SK-N-SH (cell line): Measurements from ENCODE around the gene STON2. TPM values are rescaled to one million over a fixed set of nuclear protein-coding genes. Genes with fewer than 3 reads are reported as not detected.

Experiments
- CTCF ChIA-PET: fragments of 300-600, 350-600 bp; formaldehyde crosslinking; extraction: SDS; loops from one replicate; lab custom pipeline; 2021; lab: Yijun Ruan, JAX
- POLR2A ChIA-PET: fragments of 350-600 bp; sonication (Branson Sonifier 250); formaldehyde crosslinking; extraction: SDS; loops from one replicate; lab custom pipeline; 2020; ENCODE audit warnings: antibody characterized with exemption, inconsistent platforms; lab: Yijun Ruan, JAX
- DNase-seq: peaks from one replicate; pipeline ENCODE4 v3.0.0; 2012
- H2AFZ ChIP-seq: fragments of 200-600 bp; sonication (generic); 2 replicates; pipeline ENCODE4 v1.8.1; 2016; ENCODE audit warnings: antibody characterized with exemption, mild to moderate bottlenecking, low read depth
- H3F3A ChIP-seq: fragments of 200-600 bp; sonication (generic); replicated peaks from 2 replicates; pipeline ENCODE3; 2016; ENCODE audit warnings: antibody characterized with exemption, mild to moderate bottlenecking; ENCODE audit not compliant: insufficient read depth
- H3K27ac ChIP-seq, 2 experiments: fragments of 200-500 bp in 1 of 2; fragments of 200-600 bp in 1 of 2; sonication (Bioruptor generic) in 1 of 2; sonication (generic), shearing (Covaris generic) in 1 of 2; 2 replicates each; pipeline versions ENCODE4 v1.5.1 to v1.6.1; 2014 to 2016; ENCODE audit warnings: low read depth in 2 of 2, inconsistent platforms in 1 of 2, low read length in 1 of 2, mild to moderate bottlenecking in 1 of 2, mixed read lengths in 1 of 2
- H3K27me3 ChIP-seq: fragments of 200-600 bp; sonication (generic), shearing (Covaris generic); 2 replicates; pipeline ENCODE4 v1.6.1; 2016; ENCODE audit warnings: mixed run types; ENCODE audit not compliant: insufficient read depth
- H3K36me3 ChIP-seq, 2 experiments: fragments of 200-500 bp in 1 of 2; fragments of 200-600 bp in 1 of 2; sonication (Bioruptor generic) in 1 of 2; sonication (generic) in 1 of 2; replicated peaks in 1 of 2; 2 replicates each; pipeline versions ENCODE3 to v1.5.1; 2014 to 2016; ENCODE audit warnings: low read length in 1 of 2, mild to moderate bottlenecking in 1 of 2; ENCODE audit not compliant: insufficient read depth in 2 of 2, control insufficient read depth in 1 of 2
- H3K4me1 ChIP-seq, 2 experiments: fragments of 200-500 bp in 1 of 2; fragments of 200-600 bp in 1 of 2; sonication (Bioruptor generic) in 1 of 2; sonication (generic), shearing (Covaris generic) in 1 of 2; 2 replicates each; pipeline versions ENCODE4 v1.5.1 to v1.6.1; 2014 to 2016; ENCODE audit warnings: low read depth in 1 of 2, low read length in 1 of 2, mixed run types in 1 of 2; ENCODE audit not compliant: insufficient read depth in 2 of 2, control insufficient read depth in 1 of 2
- H3K4me2 ChIP-seq: fragments of 200-600 bp; sonication (generic), shearing (Covaris generic); 2 replicates; pipeline ENCODE4 v1.6.1; 2017; ENCODE audit warnings: mixed run types
- H3K4me3 ChIP-seq, 2 experiments: fragments of 200-500 bp in 1 of 2; fragments of 200-600 bp in 1 of 2; sonication (Bioruptor generic) in 1 of 2; sonication (generic), shearing (Covaris generic) in 1 of 2; 2 replicates each; pipeline versions ENCODE4 v1.5.1 to v1.8.1; 2014 to 2016; ENCODE audit warnings: low read depth in 2 of 2, inconsistent platforms in 1 of 2, low read length in 1 of 2, mild to moderate bottlenecking in 1 of 2, mixed read lengths in 1 of 2, moderate library complexity in 1 of 2
- H3K79me2 ChIP-seq: fragments of 200-600 bp; sonication (generic); 2 replicates; pipeline ENCODE4 v1.8.1; 2017; ENCODE audit warnings: mild to moderate bottlenecking; ENCODE audit not compliant: insufficient read depth
- H3K9ac ChIP-seq: fragments of 200-600 bp; sonication (generic); 2 replicates; pipeline ENCODE4 v1.6.1; 2017; ENCODE audit warnings: mixed run types
- H3K9me2 ChIP-seq: fragments of 200-600 bp; sonication (generic); 2 replicates; pipeline ENCODE4 v1.6.1; 2017; ENCODE audit warnings: mixed run types
- H3K9me3 ChIP-seq: fragments of 200-600 bp; sonication (generic); 2 replicates; pipeline ENCODE4 v1.6.1; 2017; ENCODE audit warnings: mixed run types, mild to moderate bottlenecking, moderate library complexity
- H4K20me1 ChIP-seq: fragments of 200-600 bp; sonication (generic); 2 replicates; pipeline ENCODE4 v1.6.1; 2017; ENCODE audit warnings: mild to moderate bottlenecking, mixed run types; ENCODE audit not compliant: insufficient read depth
- CHD2 ChIP-seq: fragments of 150-350 bp; IDR thresholded peaks from 2 replicates; pipeline ENCODE4 v1.6.1; 2018; ENCODE audit warnings: low read length; ENCODE audit not compliant: partially characterized antibody
- EP300 ChIP-seq, 2 experiments: IDR thresholded peaks; 2 replicates each; pipeline versions ENCODE4 v1.4.0 to v1.6.1; 2012; ENCODE audit warnings: borderline replicate concordance in 1 of 2, low read depth in 1 of 2, low read length in 1 of 2
- EZH2phosphoT487 ChIP-seq: fragments of 200-600 bp; sonication (generic); IDR thresholded peaks from 2 replicates; pipeline ENCODE4 v1.6.1; 2017; ENCODE audit warnings: low read depth, mixed run types, mild to moderate bottlenecking, antibody characterized with exemption, moderate library complexity, borderline replicate concordance
- FOSL2 ChIP-seq: IDR thresholded peaks from 2 replicates; pipeline ENCODE4 v1.4.0; 2012; ENCODE audit warnings: low read depth, mild to moderate bottlenecking, moderate library complexity, borderline replicate concordance
- FOXJ3 ChIP-seq: sonication (generic); formaldehyde crosslinking; IDR thresholded peaks from 2 replicates; pipeline ENCODE4 v1.5.1; 2020; ENCODE audit warnings: mild to moderate bottlenecking, missing genetic modification reagents
- FOXM1 ChIP-seq: IDR thresholded peaks from 2 replicates; pipeline ENCODE4 v1.4.0; 2012; ENCODE audit warnings: low read depth, mild to moderate bottlenecking
- GABPA ChIP-seq: IDR thresholded peaks from 2 replicates; pipeline ENCODE4 v1.4.0; 2012; ENCODE audit warnings: low read depth, mild to moderate bottlenecking
- JUND ChIP-seq: IDR thresholded peaks from 2 replicates; pipeline ENCODE4 v1.4.0; 2012
- NRF1 ChIP-seq: IDR thresholded peaks from 2 replicates; pipeline ENCODE4 v1.6.1; 2012; ENCODE audit warnings: low read depth, mild to moderate bottlenecking, low read length
- POLR2AphosphoS5 ChIP-seq: IDR thresholded peaks from 2 replicates; pipeline ENCODE4 v1.6.1; 2012; ENCODE audit warnings: low read depth, low read length
- SIN3A ChIP-seq: IDR thresholded peaks from 2 replicates; pipeline ENCODE4 v1.6.1; 2012; ENCODE audit warnings: low read depth, mild to moderate bottlenecking, low read length, moderate library complexity, borderline replicate concordance
- TEAD4 ChIP-seq: IDR thresholded peaks from 2 replicates; pipeline ENCODE4 v1.4.0; 2012; ENCODE audit warnings: mild to moderate bottlenecking, borderline replicate concordance; ENCODE audit not compliant: insufficient read depth
- YY1 ChIP-seq: IDR thresholded peaks from 2 replicates; pipeline ENCODE4 v1.4.0; 2012; ENCODE audit warnings: low read depth, mild to moderate bottlenecking
- WGBS: methylation state at CpG from one replicate; pipeline ENCODE4 v1.1.6; 2017; ENCODE audit warnings: low lambda C conversion rate; 5-methylcytosine and 5-hydroxymethylcytosine counted together
- polyA plus RNA-seq, 3 experiments: library from polyadenylated mRNA; depleted of rRNA; stranded (reverse); fragments of >200 nt; gene quantifications; 2 replicates each; pipeline ENCODE4 v1.2.3, GENCODE V29; 2012
- TF ChIP-seq, protein P1 (sequence below): IDR thresholded peaks from 2 replicates; pipeline ENCODE4 v1.4.0; 2012; ENCODE audit warnings: low read depth, borderline replicate concordance
- TF ChIP-seq, protein P2 (sequence below): IDR thresholded peaks from 2 replicates; pipeline ENCODE4 v1.6.1; 2012; ENCODE audit warnings: mild to moderate bottlenecking, low read depth, low read length, moderate library complexity
- TF ChIP-seq, protein P3 (sequence below): IDR thresholded peaks from 2 replicates; pipeline ENCODE4 v1.4.0; 2012; ENCODE audit warnings: low read depth, borderline replicate concordance
- TF ChIP-seq, protein P4 (sequence below): fragments of 150-350 bp; IDR thresholded peaks from 2 replicates; pipeline ENCODE4 v1.6.1; 2017; ENCODE audit warnings: antibody characterized with exemption, low read length, low read depth, borderline replicate concordance
- TF ChIP-seq, protein P5 (sequence below): IDR thresholded peaks from 2 replicates; pipeline ENCODE4 v1.4.0; 2012; ENCODE audit warnings: low read depth
- TF ChIP-seq, protein P6 (sequence below): fragments of 200-600 bp; sonication (generic); IDR thresholded peaks from 2 replicates; pipeline ENCODE4 v1.6.1; 2017; ENCODE audit warnings: antibody characterized with exemption, mild to moderate bottlenecking, moderate library complexity
- TF ChIP-seq, protein P7 (sequence below): IDR thresholded peaks from 2 replicates; pipeline ENCODE4; 2012

Gene STON2
- polyA plus RNA-seq, 1 of the 3 experiments (the other 2 are of a cell fraction) = not detected

DNA sequence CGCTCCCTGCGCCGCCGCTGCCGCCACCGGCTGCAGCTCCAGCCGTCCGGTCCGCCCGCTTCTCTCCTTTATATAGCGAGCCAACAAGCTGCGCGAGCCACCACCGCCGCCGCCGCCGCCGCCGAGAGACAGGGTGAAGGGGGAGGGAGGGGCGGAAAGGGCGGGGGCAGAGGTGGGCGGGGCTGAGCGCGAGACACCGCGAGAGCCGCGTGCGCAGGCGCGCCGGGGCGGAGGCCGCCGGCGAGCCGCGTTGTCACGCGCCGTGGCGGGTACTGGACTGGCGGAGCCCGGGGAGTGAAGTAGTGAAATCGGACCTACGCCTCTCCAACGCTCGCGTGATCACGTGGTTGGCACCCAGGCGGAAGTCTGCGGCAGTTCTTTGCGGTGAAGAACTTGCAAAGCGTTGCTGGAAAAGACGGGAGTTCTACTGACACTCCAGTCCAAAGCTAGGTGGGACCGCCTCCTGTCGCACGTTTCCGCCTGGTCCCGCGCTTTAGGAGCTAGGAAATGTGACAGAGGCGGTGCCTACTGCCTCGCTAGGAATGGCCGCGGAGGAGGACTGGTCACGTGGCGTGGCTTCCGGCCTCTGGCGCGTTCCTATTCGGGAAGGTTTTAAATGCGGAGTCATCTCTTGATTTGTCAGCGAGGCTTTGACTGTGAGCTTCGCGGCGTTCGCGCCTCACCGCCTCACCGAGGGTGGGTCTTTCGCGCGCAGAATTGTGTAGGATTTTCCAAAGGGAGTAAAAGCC, 179.1 kb downstream of the STON2 start, which contains the start of gene GTF2A1:
Gene GTF2A1, minus strand, starts transcription at position 130 of the 749 bp plus-strand sequence. CDS start 441 bp downstream, outside the sequence.
- Histone ChIP-seq H3K4me3 (peak within 1 kb of the TSS; percentile 85 to 94), H3K27ac (peak within 1 kb of the TSS; percentile 100), H3K9me2 (no peaks in the 10 kb centered on the region), H3K36me3 (peaks cover under 1 to 8% of the 10 kb centered on the region in 2 experiments), H2AFZ (peak within 1 kb of the TSS; percentile 79), H3K9ac (peak within 1 kb of the TSS; percentile 99), H3K4me1 (peaks cover 12 to 13% of the 10 kb centered on the region in 2 experiments; a peak in 3 of 4 replicates), H4K20me1 (no peaks in the 10 kb centered on the region), H3F3A (peaks cover 12% of the 10 kb centered on the region), H3K4me2 (peak within 1 kb of the TSS; percentile 86), H3K27me3 (no peaks in the 10 kb centered on the region), H3K79me2 (peaks cover 39% of the 10 kb centered on the region), H3K9me3 (no peaks in the 10 kb centered on the region)
- WGBS = 2% methylated on average over 45 of the region's 84 CpGs
- ChIA-PET POLR2A (interaction anchor here (0.6 to 0.7 kb wide), 2 partner anchors 27 to 240 kb away, joined by 4 read pairs; no protein-coding TSS in a partner anchor), CTCF (interaction anchor here (0.8 to 1.0 kb wide), 3 partner anchors 11 to 244 kb away, joined by 3 to 5 read pairs (median 3); no protein-coding TSS in a partner anchor)
- DNase-seq = peak; percentile 95
- TF ChIP-seq, protein P1, sequence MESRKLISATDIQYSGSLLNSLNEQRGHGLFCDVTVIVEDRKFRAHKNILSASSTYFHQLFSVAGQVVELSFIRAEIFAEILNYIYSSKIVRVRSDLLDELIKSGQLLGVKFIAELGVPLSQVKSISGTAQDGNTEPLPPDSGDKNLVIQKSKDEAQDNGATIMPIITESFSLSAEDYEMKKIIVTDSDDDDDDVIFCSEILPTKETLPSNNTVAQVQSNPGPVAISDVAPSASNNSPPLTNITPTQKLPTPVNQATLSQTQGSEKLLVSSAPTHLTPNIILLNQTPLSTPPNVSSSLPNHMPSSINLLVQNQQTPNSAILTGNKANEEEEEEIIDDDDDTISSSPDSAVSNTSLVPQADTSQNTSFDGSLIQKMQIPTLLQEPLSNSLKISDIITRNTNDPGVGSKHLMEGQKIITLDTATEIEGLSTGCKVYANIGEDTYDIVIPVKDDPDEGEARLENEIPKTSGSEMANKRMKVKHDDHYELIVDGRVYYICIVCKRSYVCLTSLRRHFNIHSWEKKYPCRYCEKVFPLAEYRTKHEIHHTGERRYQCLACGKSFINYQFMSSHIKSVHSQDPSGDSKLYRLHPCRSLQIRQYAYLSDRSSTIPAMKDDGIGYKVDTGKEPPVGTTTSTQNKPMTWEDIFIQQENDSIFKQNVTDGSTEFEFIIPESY = peak; percentile 92
- TF ChIP-seq, protein P2, sequence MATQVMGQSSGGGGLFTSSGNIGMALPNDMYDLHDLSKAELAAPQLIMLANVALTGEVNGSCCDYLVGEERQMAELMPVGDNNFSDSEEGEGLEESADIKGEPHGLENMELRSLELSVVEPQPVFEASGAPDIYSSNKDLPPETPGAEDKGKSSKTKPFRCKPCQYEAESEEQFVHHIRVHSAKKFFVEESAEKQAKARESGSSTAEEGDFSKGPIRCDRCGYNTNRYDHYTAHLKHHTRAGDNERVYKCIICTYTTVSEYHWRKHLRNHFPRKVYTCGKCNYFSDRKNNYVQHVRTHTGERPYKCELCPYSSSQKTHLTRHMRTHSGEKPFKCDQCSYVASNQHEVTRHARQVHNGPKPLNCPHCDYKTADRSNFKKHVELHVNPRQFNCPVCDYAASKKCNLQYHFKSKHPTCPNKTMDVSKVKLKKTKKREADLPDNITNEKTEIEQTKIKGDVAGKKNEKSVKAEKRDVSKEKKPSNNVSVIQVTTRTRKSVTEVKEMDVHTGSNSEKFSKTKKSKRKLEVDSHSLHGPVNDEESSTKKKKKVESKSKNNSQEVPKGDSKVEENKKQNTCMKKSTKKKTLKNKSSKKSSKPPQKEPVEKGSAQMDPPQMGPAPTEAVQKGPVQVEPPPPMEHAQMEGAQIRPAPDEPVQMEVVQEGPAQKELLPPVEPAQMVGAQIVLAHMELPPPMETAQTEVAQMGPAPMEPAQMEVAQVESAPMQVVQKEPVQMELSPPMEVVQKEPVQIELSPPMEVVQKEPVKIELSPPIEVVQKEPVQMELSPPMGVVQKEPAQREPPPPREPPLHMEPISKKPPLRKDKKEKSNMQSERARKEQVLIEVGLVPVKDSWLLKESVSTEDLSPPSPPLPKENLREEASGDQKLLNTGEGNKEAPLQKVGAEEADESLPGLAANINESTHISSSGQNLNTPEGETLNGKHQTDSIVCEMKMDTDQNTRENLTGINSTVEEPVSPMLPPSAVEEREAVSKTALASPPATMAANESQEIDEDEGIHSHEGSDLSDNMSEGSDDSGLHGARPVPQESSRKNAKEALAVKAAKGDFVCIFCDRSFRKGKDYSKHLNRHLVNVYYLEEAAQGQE = 0 out of 2 replicates have a peak, but pooled peaks have one; percentile 58
- peak; percentile 96 for TF ChIP-seq YY1
- no peak; the same call in 1 of the 2 replicates for TF ChIP-seq FOXM1
- TF ChIP-seq NRF1 = peak; percentile 84
- TF ChIP-seq POLR2AphosphoS5 = peak; percentile 98
- peak; percentile 51 for TF ChIP-seq GABPA
- TF ChIP-seq, protein P3, sequence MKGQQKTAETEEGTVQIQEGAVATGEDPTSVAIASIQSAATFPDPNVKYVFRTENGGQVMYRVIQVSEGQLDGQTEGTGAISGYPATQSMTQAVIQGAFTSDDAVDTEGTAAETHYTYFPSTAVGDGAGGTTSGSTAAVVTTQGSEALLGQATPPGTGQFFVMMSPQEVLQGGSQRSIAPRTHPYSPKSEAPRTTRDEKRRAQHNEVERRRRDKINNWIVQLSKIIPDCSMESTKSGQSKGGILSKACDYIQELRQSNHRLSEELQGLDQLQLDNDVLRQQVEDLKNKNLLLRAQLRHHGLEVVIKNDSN = peak; percentile 97
- TF ChIP-seq FOXJ3 (CRISPR knock-in tag) = no peak
- TF ChIP-seq, protein P4, sequence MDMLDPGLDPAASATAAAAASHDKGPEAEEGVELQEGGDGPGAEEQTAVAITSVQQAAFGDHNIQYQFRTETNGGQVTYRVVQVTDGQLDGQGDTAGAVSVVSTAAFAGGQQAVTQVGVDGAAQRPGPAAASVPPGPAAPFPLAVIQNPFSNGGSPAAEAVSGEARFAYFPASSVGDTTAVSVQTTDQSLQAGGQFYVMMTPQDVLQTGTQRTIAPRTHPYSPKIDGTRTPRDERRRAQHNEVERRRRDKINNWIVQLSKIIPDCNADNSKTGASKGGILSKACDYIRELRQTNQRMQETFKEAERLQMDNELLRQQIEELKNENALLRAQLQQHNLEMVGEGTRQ = peak; percentile 78
- peak in 1 of 2 experiments; percentile 41; a peak in 1 of 4 replicates for TF ChIP-seq EP300 (IDR thresholded peaks at IDR 0.05; ENCODE audit: borderline replicate concordance in 1 of 2, low read depth in 1 of 2, low read length in 1 of 2)
- TF ChIP-seq, protein P5, sequence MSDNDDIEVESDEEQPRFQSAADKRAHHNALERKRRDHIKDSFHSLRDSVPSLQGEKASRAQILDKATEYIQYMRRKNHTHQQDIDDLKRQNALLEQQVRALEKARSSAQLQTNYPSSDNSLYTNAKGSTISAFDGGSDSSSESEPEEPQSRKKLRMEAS = peak; percentile 95
- TF ChIP-seq JUND = no peak
- TF ChIP-seq, protein P6, sequence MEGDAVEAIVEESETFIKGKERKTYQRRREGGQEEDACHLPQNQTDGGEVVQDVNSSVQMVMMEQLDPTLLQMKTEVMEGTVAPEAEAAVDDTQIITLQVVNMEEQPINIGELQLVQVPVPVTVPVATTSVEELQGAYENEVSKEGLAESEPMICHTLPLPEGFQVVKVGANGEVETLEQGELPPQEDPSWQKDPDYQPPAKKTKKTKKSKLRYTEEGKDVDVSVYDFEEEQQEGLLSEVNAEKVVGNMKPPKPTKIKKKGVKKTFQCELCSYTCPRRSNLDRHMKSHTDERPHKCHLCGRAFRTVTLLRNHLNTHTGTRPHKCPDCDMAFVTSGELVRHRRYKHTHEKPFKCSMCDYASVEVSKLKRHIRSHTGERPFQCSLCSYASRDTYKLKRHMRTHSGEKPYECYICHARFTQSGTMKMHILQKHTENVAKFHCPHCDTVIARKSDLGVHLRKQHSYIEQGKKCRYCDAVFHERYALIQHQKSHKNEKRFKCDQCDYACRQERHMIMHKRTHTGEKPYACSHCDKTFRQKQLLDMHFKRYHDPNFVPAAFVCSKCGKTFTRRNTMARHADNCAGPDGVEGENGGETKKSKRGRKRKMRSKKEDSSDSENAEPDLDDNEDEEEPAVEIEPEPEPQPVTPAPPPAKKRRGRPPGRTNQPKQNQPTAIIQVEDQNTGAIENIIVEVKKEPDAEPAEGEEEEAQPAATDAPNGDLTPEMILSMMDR = no peak
- TF ChIP-seq EZH2phosphoT487 = no peak
- no peak for TF ChIP-seq FOSL2
- peak; percentile 97 for TF ChIP-seq CHD2
- TF ChIP-seq, protein P7, sequence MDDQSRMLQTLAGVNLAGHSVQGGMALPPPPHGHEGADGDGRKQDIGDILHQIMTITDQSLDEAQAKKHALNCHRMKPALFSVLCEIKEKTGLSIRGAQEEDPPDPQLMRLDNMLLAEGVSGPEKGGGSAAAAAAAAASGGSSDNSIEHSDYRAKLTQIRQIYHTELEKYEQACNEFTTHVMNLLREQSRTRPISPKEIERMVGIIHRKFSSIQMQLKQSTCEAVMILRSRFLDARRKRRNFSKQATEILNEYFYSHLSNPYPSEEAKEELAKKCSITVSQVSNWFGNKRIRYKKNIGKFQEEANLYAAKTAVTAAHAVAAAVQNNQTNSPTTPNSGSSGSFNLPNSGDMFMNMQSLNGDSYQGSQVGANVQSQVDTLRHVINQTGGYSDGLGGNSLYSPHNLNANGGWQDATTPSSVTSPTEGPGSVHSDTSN = peak; percentile 40; the same call in 1 of the 2 replicates
- TF ChIP-seq TEAD4 = no peak
- peak; percentile 79; the same call in 1 of the 2 replicates for TF ChIP-seq SIN3A
